Activated naive CD4-positive, alpha-beta T cell (primary cell): Measurements from ENCODE around the gene HMGN2.
"Not testable (repeated sequence)": the region's sequence is repeated elsewhere in the genome, so short reads cannot be mapped to it uniquely, and the experiment has no call there.

Experiments
- DNase-seq, 4 experiments: peaks; one replicate each; lab custom pipeline; 2025; lab: John Stamatoyannopoulos, UW

The HMGN2 gene

GRCh38 chr1:26477446-26478152 lies 5.4 kb downstream of the HMGN2 start:
- no peak for DNase-seq

GRCh38 chr1:26478159-26478558 lies 5.9 kb downstream of the HMGN2 start:
- no peak for DNase-seq

DNA sequence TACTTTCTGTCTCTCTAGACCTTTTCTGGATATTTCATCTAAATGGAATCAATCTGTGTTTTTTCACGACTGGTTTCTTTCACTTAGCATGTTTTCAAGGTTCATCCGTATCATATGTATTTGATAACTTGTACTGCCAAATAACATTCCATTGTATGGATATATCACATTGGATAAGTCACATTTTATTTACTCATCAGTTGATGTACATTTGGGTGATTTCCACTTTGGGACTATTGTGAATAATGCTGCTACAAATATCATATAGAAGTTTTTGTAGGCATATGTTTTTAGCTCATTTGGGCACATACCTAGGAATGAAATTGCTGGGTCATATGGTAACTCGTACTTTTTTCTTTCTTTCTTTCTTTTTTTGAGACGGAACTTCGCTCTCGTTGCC lies 6.7 kb downstream of the HMGN2 start:
- no peak for DNase-seq

- no peak for DNase-seq
Observed at GRCh38 chr1:26482921-26483320, 10.7 kb downstream of the HMGN2 start.

DNA sequence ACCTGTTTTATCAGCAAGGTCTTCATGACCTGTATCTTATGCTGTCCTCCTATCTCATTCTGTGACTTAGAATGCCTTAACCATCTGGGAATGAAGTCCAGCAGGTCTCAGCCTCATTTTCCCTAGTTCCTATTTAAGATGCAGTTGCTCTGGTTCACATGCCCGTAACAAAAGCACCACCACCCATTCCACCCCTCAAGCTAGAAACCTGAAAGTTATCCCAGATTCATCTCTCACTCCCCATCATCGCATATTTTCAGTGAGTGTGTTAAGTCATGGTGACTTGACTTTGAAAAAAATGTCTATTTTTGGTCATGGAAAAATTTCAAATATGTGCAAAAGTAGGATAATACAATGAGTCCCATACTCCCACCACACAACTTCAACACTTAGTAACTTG lies 11.7 kb downstream of the HMGN2 start:
- DNase-seq, result no peak

DNA sequence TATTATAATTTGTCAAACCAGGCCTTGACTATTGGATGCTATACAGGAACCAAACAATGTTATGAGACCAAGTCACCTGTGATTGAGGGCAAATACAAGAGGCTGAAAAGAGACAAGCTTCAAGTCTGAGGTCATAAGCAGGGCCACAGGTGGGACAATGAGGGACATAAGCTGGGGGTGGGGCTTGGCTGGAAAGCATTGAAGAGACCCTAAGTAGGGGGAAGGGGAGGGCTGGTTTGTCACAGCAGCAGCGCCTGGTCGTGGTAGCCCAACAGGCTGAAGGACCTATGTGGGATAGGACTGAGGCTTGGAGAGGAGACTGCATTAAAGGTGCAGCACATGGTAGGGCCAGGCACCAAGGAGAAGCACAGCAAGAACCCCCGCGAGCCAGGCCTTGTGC lies 17.9 kb downstream of the HMGN2 start:
- DNase-seq, result no peak

DNA sequence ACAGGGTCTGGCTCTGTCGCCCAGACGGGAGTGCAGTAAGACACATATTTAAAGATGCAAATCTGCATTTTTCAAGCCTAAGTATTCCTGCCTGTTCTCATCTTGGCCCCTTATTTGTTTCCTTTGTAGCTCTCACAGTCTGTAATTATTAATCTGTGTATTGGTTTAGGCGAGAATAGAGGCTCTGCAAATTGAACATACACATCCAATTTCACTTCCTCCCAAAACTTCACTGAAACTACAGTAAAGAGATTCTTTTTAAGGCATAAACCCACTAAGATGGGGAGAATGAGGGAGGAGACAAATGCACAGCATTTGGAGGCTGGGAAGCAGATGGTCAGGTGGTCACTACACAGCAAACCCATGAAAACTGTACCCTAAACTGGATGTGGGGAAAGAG lies 21.0 kb downstream of the HMGN2 start:
- no peak for DNase-seq

DNA sequence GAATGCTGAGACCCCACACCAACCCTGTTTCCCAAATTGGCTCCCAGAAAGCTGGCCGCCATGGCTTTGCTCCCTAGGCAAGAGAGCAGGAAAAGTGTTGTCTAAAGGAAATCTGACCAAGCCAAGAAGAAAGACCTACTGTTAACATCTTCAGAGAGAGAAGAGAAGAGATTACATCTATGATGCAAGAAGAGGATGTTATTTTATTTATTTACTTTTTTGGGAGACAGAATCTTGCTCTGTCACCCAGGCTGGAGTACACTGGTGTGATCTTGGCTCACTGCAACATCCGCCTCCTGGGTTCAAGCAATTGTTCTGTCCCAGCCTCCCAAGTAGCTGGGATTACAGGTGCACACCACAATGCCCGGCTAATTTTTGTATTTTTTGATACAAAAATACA lies 21.7 kb downstream of the HMGN2 start:
- DNase-seq, result no peak

DNA sequence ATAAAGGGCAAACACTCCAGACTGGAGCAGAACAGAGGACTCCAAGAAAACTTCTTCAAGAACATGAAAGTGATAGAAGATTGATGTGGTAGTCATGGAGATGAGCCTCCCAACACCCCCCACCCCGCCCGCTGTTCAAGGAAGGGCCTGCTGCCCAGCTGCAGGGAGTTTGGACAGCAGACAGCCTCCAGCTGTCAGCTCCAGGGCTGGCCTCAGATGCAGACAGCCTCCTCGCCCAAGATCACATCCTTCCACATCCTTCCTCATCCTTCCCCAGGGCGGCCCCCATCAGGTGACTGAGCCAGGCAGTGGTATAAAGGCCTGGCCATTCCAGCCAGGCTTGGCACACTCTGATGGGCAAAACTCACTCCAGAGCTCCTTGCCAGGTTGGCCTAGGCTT lies 24.6 kb downstream of the HMGN2 start:
- DNase-seq, result no peak

- DNase-seq, result no peak
Observed at GRCh38 chr1:26498894-26499293, 26.7 kb downstream of the HMGN2 start.

DNA sequence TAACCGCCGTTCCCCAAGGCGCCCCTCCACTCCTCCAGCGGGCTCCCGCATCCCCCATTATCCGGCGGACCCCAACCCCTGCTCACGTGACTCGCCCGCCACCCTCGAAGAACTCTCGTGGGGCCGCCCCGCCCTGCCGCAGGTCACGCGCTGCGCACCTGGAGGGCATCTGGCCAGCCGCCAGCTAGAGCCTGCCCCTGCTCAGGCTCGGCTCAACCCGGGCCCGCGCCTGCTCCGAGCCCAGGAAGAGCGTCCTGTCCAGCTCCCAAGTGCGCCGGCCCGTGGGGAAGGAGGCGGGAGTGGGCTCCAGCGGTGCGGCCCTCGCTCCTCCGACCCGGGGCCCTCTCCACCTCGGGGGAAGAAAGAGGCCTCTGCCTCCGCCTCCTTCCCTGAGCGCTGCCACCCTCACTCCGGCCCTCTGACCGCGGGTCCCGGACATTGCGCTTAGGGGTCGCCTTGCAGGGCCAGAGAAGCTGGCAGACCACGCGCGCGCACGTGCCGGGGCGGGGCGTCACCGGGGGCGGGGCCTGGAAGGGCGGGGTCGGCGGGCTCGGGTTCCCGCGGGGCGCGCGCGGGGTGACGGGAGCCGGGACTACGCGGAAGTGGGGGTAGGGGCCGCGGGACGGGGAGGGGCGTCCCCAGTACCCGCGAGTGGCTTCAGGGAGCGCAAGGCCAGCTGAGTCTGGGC lies 28.4 kb downstream of the HMGN2 start:
- DNase-seq, result peak; percentile 78 to 89 (median 86)

GRCh38 chr1:26510711-26511110 lies 38.5 kb downstream of the HMGN2 start:
- not testable (repeated sequence) for DNase-seq

DNA sequence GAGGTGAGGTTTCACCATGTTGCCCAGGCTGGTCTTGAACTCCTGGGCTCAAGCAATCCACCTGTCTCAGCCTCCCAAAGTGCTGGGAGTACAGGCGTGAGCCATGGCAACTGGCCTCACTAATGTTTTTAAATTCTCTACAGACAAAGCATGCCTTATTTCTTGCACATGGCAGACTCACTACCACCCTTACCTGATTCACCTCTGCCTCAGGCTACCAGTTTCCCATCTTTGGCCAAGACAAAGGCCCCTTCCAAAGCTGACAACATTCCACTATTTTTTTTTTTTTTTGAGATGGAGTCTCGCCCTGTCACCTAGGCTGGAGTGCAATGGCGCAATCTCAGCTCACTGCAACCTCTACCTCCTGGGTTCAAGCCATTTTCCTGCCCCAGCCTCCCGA lies 43.6 kb downstream of the HMGN2 start:
- DNase-seq, result not testable (repeated sequence)

DNA sequence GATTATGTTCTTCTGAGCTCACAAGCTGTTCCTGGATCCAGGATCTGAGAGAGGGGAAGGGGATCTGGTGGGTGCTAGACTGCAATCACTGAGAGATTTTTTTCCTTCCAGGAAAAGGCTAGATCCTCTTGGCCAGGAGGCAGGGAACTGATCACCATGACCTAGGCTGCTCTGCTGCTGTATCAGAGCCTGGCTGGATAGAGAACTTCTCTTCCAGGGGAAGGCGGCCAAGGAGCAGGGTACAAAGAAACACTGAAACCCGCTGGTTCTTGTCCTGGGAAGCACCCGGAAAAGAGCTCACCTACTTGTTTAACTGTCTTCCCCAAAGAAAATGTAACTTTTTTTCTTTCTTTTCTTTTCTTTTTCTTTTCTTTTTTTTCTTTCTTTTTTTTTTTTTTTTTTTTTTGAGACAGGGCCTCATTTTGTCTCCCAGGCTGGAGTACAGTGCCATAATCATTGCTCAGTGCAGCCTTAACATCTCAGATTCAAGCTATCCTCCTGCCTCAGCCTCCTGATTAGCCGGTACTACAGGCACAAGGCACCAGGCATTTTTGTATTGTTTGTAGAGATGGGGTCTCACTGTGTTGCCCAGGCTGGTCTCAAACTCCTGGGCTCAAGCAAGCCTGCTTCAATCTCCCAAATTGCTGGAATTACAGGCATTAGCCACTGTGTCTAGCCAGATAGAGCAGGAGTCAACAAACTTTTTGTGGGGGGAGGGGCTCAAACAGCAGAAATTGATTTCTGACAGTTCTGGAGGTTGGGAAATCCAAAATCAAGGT lies 44.9 kb downstream of the HMGN2 start:
- DNase-seq, result no peak

DNA sequence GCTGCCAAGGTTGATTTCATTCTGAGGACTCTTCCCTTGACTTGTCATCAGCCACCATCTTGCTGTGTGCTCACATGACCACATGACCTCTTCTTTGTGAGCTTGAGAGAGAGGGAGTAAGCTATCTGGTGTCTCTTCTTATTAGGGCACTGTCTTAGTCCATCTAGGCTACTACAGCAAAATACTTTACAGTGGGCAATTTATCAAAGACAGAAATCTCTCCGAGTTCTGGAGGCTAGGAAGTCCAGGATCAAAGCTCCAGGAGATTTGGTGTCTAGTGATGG lies 45.5 kb downstream of the HMGN2 start:
- no peak for DNase-seq

- no peak for DNase-seq
Observed at GRCh38 chr1:26518355-26518754, 46.1 kb downstream of the HMGN2 start.

GRCh38 chr1:26520339-26520738 lies 48.1 kb downstream of the HMGN2 start:
- DNase-seq, result no peak

DNA sequence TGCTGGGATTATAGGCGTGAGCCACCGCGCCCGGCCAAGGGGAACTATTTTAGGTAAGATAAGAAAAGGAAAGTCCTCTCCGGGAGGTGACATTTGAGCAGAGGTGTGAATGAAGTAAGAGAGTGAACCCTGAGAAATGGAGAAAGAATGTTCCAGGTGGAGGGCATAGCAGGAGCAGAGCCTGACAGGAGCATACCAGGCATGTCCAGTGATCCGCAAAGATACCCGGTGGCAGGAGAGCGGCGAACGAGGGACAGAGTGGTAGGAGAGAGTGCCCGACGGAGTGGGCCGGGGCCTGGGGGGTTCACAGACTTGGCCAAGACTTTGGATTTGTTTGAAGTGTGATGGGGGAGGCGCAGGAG lies 49.4 kb downstream of the HMGN2 start:
- no peak for DNase-seq

GRCh38 chr1:26522073-26522472 lies 49.8 kb downstream of the HMGN2 start:
- DNase-seq, result no peak

DNA sequence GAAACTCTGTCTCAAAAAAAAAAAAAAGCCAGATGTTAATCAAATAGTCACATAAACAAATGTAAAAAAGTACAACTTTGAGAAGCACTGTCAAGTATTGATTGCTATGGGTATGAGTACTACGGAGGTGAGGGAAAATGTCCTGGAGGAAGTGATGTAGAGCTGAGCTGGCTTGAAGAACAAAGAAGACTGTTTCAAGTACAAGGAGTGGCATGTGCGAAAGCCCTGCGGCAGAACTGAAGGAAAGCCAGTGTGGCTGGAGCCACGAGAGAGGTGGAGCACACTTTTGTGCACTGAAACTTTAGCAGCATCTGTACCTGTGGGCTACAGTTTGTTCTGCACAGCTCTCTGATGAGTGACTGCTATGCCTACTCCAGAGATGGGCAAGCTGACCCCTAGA lies 51.9 kb downstream of the HMGN2 start:
- no peak for DNase-seq
